Immature natural killer cell (primary cell): Measurements from ENCODE around the gene PIP5K1A. TPM values are rescaled to one million over a fixed set of nuclear protein-coding genes. Genes with fewer than 3 reads are reported as not detected.
"Not testable (repeated sequence)": the region's sequence is repeated elsewhere in the genome, so short reads cannot be mapped to it uniquely, and the experiment has no call there.

ENCODE experiments used
- DNase-seq, 3 donors: peaks; one replicate each; pipeline ENCODE4 v3.0.0; 2022; ENCODE audit warnings: mixed read lengths in 1 of 3
- H3K27ac Mint-ChIP-seq, 6 donors: one replicate each; pipeline ENCODE4 v1.8.0; 2020; ENCODE audit warnings: mixed read lengths in 6 of 6, mild to moderate bottlenecking in 5 of 6, inconsistent platforms in 4 of 6, moderate library complexity in 3 of 6
- H3K27me3 Mint-ChIP-seq, 3 donors: one replicate each; pipeline ENCODE4 v1.8.0; 2020 to 2021; ENCODE audit warnings: low read depth in 3 of 3, mild to moderate bottlenecking in 3 of 3, mixed read lengths in 3 of 3, moderate library complexity in 3 of 3, inconsistent platforms in 1 of 3
- H3K36me3 Mint-ChIP-seq, 3 donors: one replicate each; pipeline ENCODE4 v1.8.0; 2020; ENCODE audit warnings: mixed read lengths in 3 of 3, inconsistent platforms in 2 of 3, mild to moderate bottlenecking in 2 of 3
- H3K4me1 Mint-ChIP-seq, 2 donors: one replicate each; pipeline ENCODE4 v1.8.0; 2020; ENCODE audit warnings: inconsistent platforms in 2 of 2, mild to moderate bottlenecking in 2 of 2, mixed read lengths in 2 of 2, moderate library complexity in 1 of 2
- H3K4me3 Mint-ChIP-seq, 5 donors: one replicate each; pipeline ENCODE4 v1.8.0; 2020; ENCODE audit warnings: mild to moderate bottlenecking in 5 of 5, mixed read lengths in 5 of 5, inconsistent platforms in 3 of 5, moderate library complexity in 3 of 5
- H3K9me3 Mint-ChIP-seq, 6 donors: one replicate each; pipeline ENCODE4 v1.8.0; 2020; ENCODE audit warnings: mild to moderate bottlenecking in 6 of 6, mixed read lengths in 6 of 6, inconsistent platforms in 4 of 6, moderate library complexity in 3 of 6
- polyA plus RNA-seq, 3 donors: library from polyadenylated mRNA; unstranded; fragments of 300-500 nt; fragmentation: Illumina TruSeq; gene quantifications; one replicate each; pipeline ENCODE4 v1.2.3, GENCODE V29; 2021

Gene PIP5K1A
- polyA plus RNA-seq, 3 donors from 2014 or later: 13.6 to 20.1 (median 15.8) TPM

- Mint-ChIP-seq H3K27me3 (peaks cover 8 to 24% (median 10%) of the 10 kb centered on the region in 3 donors), H3K9me3 (no peaks in the 10 kb centered on the region), H3K36me3 (peaks cover 0 to 3% (median 0%) of the 10 kb centered on the region in 3 donors), H3K4me1 (peaks cover 33 to 37% of the 10 kb centered on the region in 2 donors), H3K27ac (peak overlapping the region in 1 of 6 donors; percentile 45), H3K4me3 (peak overlapping the region in 4 of 5 donors; percentile 24 to 59 (median 40))
- peak; percentile 21 to 41 (median 22) for DNase-seq
These were observed 2.0 kb upstream of the PIP5K1A start for GRCh38 chr1:151196292-151196800.

- peak overlapping the region; percentile 95 to 98 (median 97) for H3K27ac Mint-ChIP-seq
- H3K9me3 Mint-ChIP-seq: no peaks in the 10 kb centered on the region
- H3K4me3 Mint-ChIP-seq: peak overlapping the region; percentile 98 to 100 (median 99)
- peaks cover 37 to 43% of the 10 kb centered on the region in 2 donors for H3K4me1 Mint-ChIP-seq
- H3K27me3 Mint-ChIP-seq: peaks cover 8 to 24% (median 10%) of the 10 kb centered on the region in 3 donors
- DNase-seq: no peak
- peaks cover 0 to 3% (median 0%) of the 10 kb centered on the region in 3 donors for H3K36me3 Mint-ChIP-seq
These were observed 494 bp upstream of the PIP5K1A start for GRCh38 chr1:151197863-151198253.

- peaks cover 8 to 24% (median 10%) of the 10 kb centered on the region in 3 donors for H3K27me3 Mint-ChIP-seq
- H3K36me3 Mint-ChIP-seq: peaks cover 0 to 4% (median 3%) of the 10 kb centered on the region in 3 donors
- peak overlapping the region; percentile 95 to 98 (median 97) for H3K27ac Mint-ChIP-seq
- peak overlapping the region; percentile 98 to 100 (median 99) for H3K4me3 Mint-ChIP-seq
- H3K4me1 Mint-ChIP-seq: peaks cover 39 to 52% of the 10 kb centered on the region in 2 donors
- H3K9me3 Mint-ChIP-seq: no peaks in the 10 kb centered on the region
- no peak for DNase-seq
These were observed 1.7 kb downstream of the PIP5K1A start for GRCh38 chr1:151199873-151200581.

GRCh38 chr1:151205381-151205965 lies 7.1 kb downstream of the PIP5K1A start:
- not testable (repeated sequence) for H3K4me3 Mint-ChIP-seq, DNase-seq, H3K9me3 Mint-ChIP-seq, H3K36me3 Mint-ChIP-seq, H3K27me3 Mint-ChIP-seq
- peak overlapping the region in 1 of 6 donors; percentile 4 for H3K27ac Mint-ChIP-seq
- peaks cover 8 to 22% of the 10 kb centered on the region in 2 donors for H3K4me1 Mint-ChIP-seq

GRCh38 chr1:151210830-151211229 lies 12.5 kb downstream of the PIP5K1A start:
- H3K27ac Mint-ChIP-seq: no peak overlapping the region
- peaks cover 13 to 25% of the 10 kb centered on the region in 2 donors for H3K4me1 Mint-ChIP-seq
- H3K27me3 Mint-ChIP-seq: peaks cover 0 to 4% (median 0%) of the 10 kb centered on the region in 3 donors
- H3K36me3 Mint-ChIP-seq: peaks cover 0 to 5% (median 4%) of the 10 kb centered on the region in 3 donors
- H3K9me3 Mint-ChIP-seq: no peaks in the 10 kb centered on the region
- DNase-seq: no peak
- no peak overlapping the region for H3K4me3 Mint-ChIP-seq

GRCh38 chr1:151211972-151212705 lies 13.8 kb downstream of the PIP5K1A start:
- Mint-ChIP-seq H3K4me1 (peaks cover 14 to 33% of the 10 kb centered on the region in 2 donors), H3K4me3 (no peak overlapping the region), H3K27me3 (peaks cover 0 to 4% (median 0%) of the 10 kb centered on the region in 3 donors), H3K27ac (peak overlapping the region in 4 of 6 donors; percentile 10 to 73 (median 40)), H3K36me3 (peaks cover 4 to 8% (median 4%) of the 10 kb centered on the region in 3 donors), H3K9me3 (no peaks in the 10 kb centered on the region)
- no peak for DNase-seq

- H3K4me1 Mint-ChIP-seq: peaks cover 15 to 33% of the 10 kb centered on the region in 2 donors
- no peaks in the 10 kb centered on the region for H3K9me3 Mint-ChIP-seq
- no peak for DNase-seq
- peaks cover 0 to 4% (median 0%) of the 10 kb centered on the region in 3 donors for H3K27me3 Mint-ChIP-seq
- H3K27ac Mint-ChIP-seq: peak overlapping the region in 3 of 6 donors; percentile 9 to 55 (median 51)
- peaks cover 4 to 8% (median 4%) of the 10 kb centered on the region in 3 donors for H3K36me3 Mint-ChIP-seq
- no peak overlapping the region for H3K4me3 Mint-ChIP-seq
These were observed 15.2 kb downstream of the PIP5K1A start for GRCh38 chr1:151213560-151213959.

GRCh38 chr1:151221616-151222015 lies 23.3 kb downstream of the PIP5K1A start:
- Mint-ChIP-seq H3K4me1 (peaks cover 1 to 17% of the 10 kb centered on the region in 2 donors), H3K36me3 (peaks cover 0 to 3% (median under 1%) of the 10 kb centered on the region in 3 donors), H3K9me3 (no peaks in the 10 kb centered on the region), H3K4me3 (no peak overlapping the region), H3K27me3 (peaks cover 0 to 1% (median 0%) of the 10 kb centered on the region in 3 donors), H3K27ac (no peak overlapping the region)
- DNase-seq: no peak

GRCh38 chr1:151222130-151222529 lies 23.8 kb downstream of the PIP5K1A start:
- no peak overlapping the region for H3K4me3 Mint-ChIP-seq
- no peaks in the 10 kb centered on the region for H3K9me3 Mint-ChIP-seq
- peaks cover 0 to 6% (median 0%) of the 10 kb centered on the region in 3 donors for H3K36me3 Mint-ChIP-seq
- peaks cover 0 to 1% (median 0%) of the 10 kb centered on the region in 3 donors for H3K27me3 Mint-ChIP-seq
- no peak overlapping the region for H3K27ac Mint-ChIP-seq
- DNase-seq: no peak
- H3K4me1 Mint-ChIP-seq: peaks cover under 1 to 16% of the 10 kb centered on the region in 2 donors

GRCh38 chr1:151235235-151235634 lies 36.9 kb downstream of the PIP5K1A start:
- Mint-ChIP-seq H3K4me3 (no peak overlapping the region), H3K27me3 (peaks cover 0 to 2% (median 0%) of the 10 kb centered on the region in 3 donors), H3K9me3 (no peaks in the 10 kb centered on the region), H3K36me3 (peaks cover 36 to 49% (median 39%) of the 10 kb centered on the region in 3 donors), H3K4me1 (no peaks in the 10 kb centered on the region), H3K27ac (peak overlapping the region in 1 of 6 donors; percentile 49)
- DNase-seq: no peak

- no peaks in the 10 kb centered on the region for H3K9me3 Mint-ChIP-seq
- H3K27ac Mint-ChIP-seq: peak overlapping the region in 3 of 6 donors; percentile 17 to 74 (median 51)
- no peaks in the 10 kb centered on the region for H3K27me3 Mint-ChIP-seq
- no peaks in the 10 kb centered on the region for H3K4me1 Mint-ChIP-seq
- no peak overlapping the region for H3K4me3 Mint-ChIP-seq
- DNase-seq: no peak
- peaks cover 32 to 47% (median 40%) of the 10 kb centered on the region in 3 donors for H3K36me3 Mint-ChIP-seq
These were observed 39.5 kb downstream of the PIP5K1A start for GRCh38 chr1:151237678-151238466.

GRCh38 chr1:151238467-151238739 lies 40.1 kb downstream of the PIP5K1A start:
- Mint-ChIP-seq H3K27me3 (no peaks in the 10 kb centered on the region), H3K36me3 (peaks cover 37 to 52% (median 45%) of the 10 kb centered on the region in 3 donors), H3K4me1 (no peaks in the 10 kb centered on the region), H3K9me3 (no peaks in the 10 kb centered on the region), H3K4me3 (no peak overlapping the region), H3K27ac (no peak overlapping the region)
- no peak for DNase-seq

GRCh38 chr1:151242442-151242841 lies 44.1 kb downstream of the PIP5K1A start:
- Mint-ChIP-seq H3K4me3 (no peak overlapping the region), H3K36me3 (peaks cover 32 to 46% (median 37%) of the 10 kb centered on the region in 3 donors), H3K9me3 (no peaks in the 10 kb centered on the region), H3K27me3 (no peaks in the 10 kb centered on the region), H3K27ac (no peak overlapping the region), H3K4me1 (no peaks in the 10 kb centered on the region)
- DNase-seq: no peak
